ENCODE data around the gene MATCAP1. TPM values are rescaled to one million over a fixed set of nuclear protein-coding genes. Genes with fewer than 3 reads are reported as not detected.

Gene MATCAP1
- total RNA-seq, 3 donors from 2014 or later: 10.9 to 13.4 (median 11.6) TPM

- Histone ChIP-seq H3K9me3 (no peaks in the 10 kb centered on the region), H3K27me3 (no peaks in the 10 kb centered on the region), H3K36me3 (no peaks in the 10 kb centered on the region), H3K27ac (no peak overlapping the region), H3K4me1 (peaks cover 10% of the 10 kb centered on the region in 2 donors), H3K4me3 (no peak overlapping the region)
- no peak for DNase-seq (ENCODE audit: low spot score in 2 of 2)
- TF ChIP-seq POLR2AphosphoS5 (IDR thresholded peaks at IDR 0.05) (no peak), CTCF (IDR thresholded peaks at IDR 0.05) (no peak), POLR2A (IDR thresholded peaks at IDR 0.05) (no peak)
- intact Hi-C loops (cut with DNase I; ENCODE audit: low total_unique reads): no loop called here
Measured at GRCh38 chr16:67167588-67167987, 16.2 kb downstream of the MATCAP1 start.

GRCh38 chr16:67166598-67167168, 17.1 kb downstream of the MATCAP1 start:
- Histone ChIP-seq H3K4me3 (no peak overlapping the region), H3K27me3 (no peaks in the 10 kb centered on the region), H3K36me3 (no peaks in the 10 kb centered on the region), H3K27ac (no peak overlapping the region), H3K4me1 (peaks cover 10 to 11% of the 10 kb centered on the region in 2 donors), H3K9me3 (no peaks in the 10 kb centered on the region)
- TF ChIP-seq POLR2A (IDR thresholded peaks at IDR 0.05) (no peak), CTCF (IDR thresholded peaks at IDR 0.05) (no peak), POLR2AphosphoS5 (IDR thresholded peaks at IDR 0.05) (no peak)
- intact Hi-C loops (cut with DNase I; ENCODE audit: low total_unique reads): no loop called here
- DNase-seq (ENCODE audit: low spot score in 2 of 2): no peak

- Histone ChIP-seq H3K27ac (no peak overlapping the region), H3K27me3 (no peaks in the 10 kb centered on the region)
- intact Hi-C loops (cut with DNase I; ENCODE audit: low total_unique reads): no loop called here
Measured at GRCh38 chr16:67166110-67166547, 17.6 kb downstream of the MATCAP1 start.

GRCh38 chr16:67165121-67166078, 18.4 kb downstream of the MATCAP1 start:
- Histone ChIP-seq H3K27ac (peak overlapping the region; percentile 52 to 82), H3K27me3 (no peaks in the 10 kb centered on the region)
- intact Hi-C loops (cut with DNase I; ENCODE audit: low total_unique reads): no loop called here

More at GRCh38 chr16:67166110-67166547, 17.6 kb downstream of the MATCAP1 start:
- TF ChIP-seq CTCF (IDR thresholded peaks at IDR 0.05) (no peak), POLR2AphosphoS5 (IDR thresholded peaks at IDR 0.05) (no peak), POLR2A (IDR thresholded peaks at IDR 0.05) (no peak)
- Histone ChIP-seq H3K9me3 (no peaks in the 10 kb centered on the region), H3K36me3 (no peaks in the 10 kb centered on the region), H3K4me1 (peaks cover 10 to 16% of the 10 kb centered on the region in 2 donors), H3K4me3 (no peak overlapping the region)
- DNase-seq (ENCODE audit: low spot score in 2 of 2): no peak

More at GRCh38 chr16:67165121-67166078, 18.4 kb downstream of the MATCAP1 start:
- peak overlapping the region; percentile 42 to 70 (median 52) for H3K4me3 ChIP-seq
- H3K4me1 ChIP-seq: peaks cover 10 to 16% of the 10 kb centered on the region in 2 donors
- DNase-seq (ENCODE audit: low spot score in 2 of 2): no peak
- no peaks in the 10 kb centered on the region for H3K9me3 ChIP-seq
- H3K36me3 ChIP-seq: no peaks in the 10 kb centered on the region
- TF ChIP-seq CTCF (IDR thresholded peaks at IDR 0.05) (no peak), POLR2A (IDR thresholded peaks at IDR 0.05) (no peak), POLR2AphosphoS5 (IDR thresholded peaks at IDR 0.05) (no peak)
